Measurements from ENCODE around the gene AP3B2. TPM values are rescaled to one million over a fixed set of nuclear protein-coding genes. Genes with fewer than 3 reads are reported as not detected.

The AP3B2 gene
- total and polyA plus RNA-seq, 5 experiments from 2014 or later: 0.20 to 1.7 (median 0.36) TPM

- peaks cover 0 to 2% (median 0%) of the 10 kb centered on the region in 9 donors for H3K9me3 Mint-ChIP-seq
- no peak for DNase-seq
- no peak overlapping the region for H3K27ac Mint-ChIP-seq
- H3K4me1 Mint-ChIP-seq: no peaks in the 10 kb centered on the region
- no peak for ATAC-seq
- no peak overlapping the region for H3K4me3 Mint-ChIP-seq
- peaks cover 0 to 19% (median 1%) of the 10 kb centered on the region in 5 donors for H3K27me3 Mint-ChIP-seq
- POLR2A ChIA-PET: no interaction called here
- no peaks in the 10 kb centered on the region for H3K36me3 Mint-ChIP-seq
These were observed 20.5 kb downstream of the AP3B2 start for GRCh38 chr15:82689147-82689546.

- DNase-seq (no peak), ATAC-seq (no peak)
- no peaks in the 10 kb centered on the region for H3K4me1 Mint-ChIP-seq
- POLR2A ChIA-PET: no interaction called here
- no peak overlapping the region for H3K4me3 Mint-ChIP-seq
- H3K9me3 Mint-ChIP-seq: peaks cover 0 to 2% (median 0%) of the 10 kb centered on the region in 9 donors
- peaks cover 0 to 19% (median 1%) of the 10 kb centered on the region in 5 donors for H3K27me3 Mint-ChIP-seq
- no peak overlapping the region for H3K27ac Mint-ChIP-seq
- H3K36me3 Mint-ChIP-seq: no peaks in the 10 kb centered on the region
These were observed 21.0 kb downstream of the AP3B2 start for GRCh38 chr15:82688691-82689090.

GRCh38 chr15:82681371-82681770, 28.3 kb downstream of the AP3B2 start:
- no peaks in the 10 kb centered on the region for H3K36me3 Mint-ChIP-seq
- H3K4me1 Mint-ChIP-seq: peaks cover 7 to 18% (median 14%) of the 10 kb centered on the region in 4 donors
- no peak for ATAC-seq
- H3K9me3 Mint-ChIP-seq: no peaks in the 10 kb centered on the region
- POLR2A ChIA-PET: interaction anchor here (0.6 to 2.7 kb wide), 11 partner anchors 28 to 386 kb away, joined by 3 to 35 read pairs (median 5); partner anchors contain the start of genes BTBD1, CPEB1, RAMAC and RPS17
- no peak for DNase-seq
- H3K27me3 Mint-ChIP-seq: peaks cover 0 to 9% (median 0%) of the 10 kb centered on the region in 5 donors
- H3K27ac Mint-ChIP-seq: peak overlapping the region; percentile 88 to 99 (median 97)
- H3K4me3 Mint-ChIP-seq: peak overlapping the region; percentile 89 to 97 (median 92)

GRCh38 chr15:82680200-82681102, 29.2 kb downstream of the AP3B2 start:
- Mint-ChIP-seq H3K4me1 (peaks cover 7 to 18% (median 14%) of the 10 kb centered on the region in 4 donors), H3K27ac (peak overlapping the region; percentile 88 to 99 (median 97)), H3K27me3 (peaks cover 0 to 9% (median 0%) of the 10 kb centered on the region in 5 donors), H3K36me3 (no peaks in the 10 kb centered on the region), H3K4me3 (peak overlapping the region; percentile 89 to 97 (median 92)), H3K9me3 (no peaks in the 10 kb centered on the region)
- ATAC-seq (peak; percentile 97), DNase-seq (peak; percentile 71 to 91 (median 84))
- POLR2A ChIA-PET: interaction anchor here (0.6 to 2.7 kb wide), 14 partner anchors 29 to 1674 kb away, joined by 3 to 35 read pairs (median 6); partner anchors contain the start of genes AP3B2, BTBD1, CPEB1 and RAMAC

GRCh38 chr15:82679626-82680199, 30.0 kb downstream of the AP3B2 start:
- H3K4me3 Mint-ChIP-seq: peak overlapping the region; percentile 82 to 97 (median 90)
- H3K27ac Mint-ChIP-seq: peak overlapping the region; percentile 34 to 98 (median 83)
- H3K27me3 Mint-ChIP-seq: peaks cover 0 to 9% (median 0%) of the 10 kb centered on the region in 5 donors
- no peaks in the 10 kb centered on the region for H3K36me3 Mint-ChIP-seq
- no peaks in the 10 kb centered on the region for H3K9me3 Mint-ChIP-seq
- ATAC-seq (no peak), DNase-seq (peak in 1 of 10 donors; percentile 3)
- peaks cover 7 to 18% (median 14%) of the 10 kb centered on the region in 4 donors for H3K4me1 Mint-ChIP-seq
- POLR2A ChIA-PET: interaction anchor here (0.6 to 2.7 kb wide), 7 partner anchors 29 to 1673 kb away, joined by 3 to 35 read pairs (median 9); partner anchors contain the start of genes AP3B2, CPEB1, RAMAC and RPS17

GRCh38 chr15:82677720-82678323, 31.9 kb downstream of the AP3B2 start:
- Mint-ChIP-seq H3K9me3 (no peaks in the 10 kb centered on the region), H3K27me3 (peaks cover 0 to 6% (median 0%) of the 10 kb centered on the region in 5 donors), H3K4me1 (peaks cover 7 to 18% (median 14%) of the 10 kb centered on the region in 4 donors), H3K36me3 (no peaks in the 10 kb centered on the region), H3K27ac (no peak overlapping the region), H3K4me3 (no peak overlapping the region)
- POLR2A ChIA-PET: no interaction called here
- DNase-seq (no peak), ATAC-seq (no peak)

GRCh38 chr15:82674873-82675272, 34.8 kb downstream of the AP3B2 start:
- Mint-ChIP-seq H3K9me3 (no peaks in the 10 kb centered on the region), H3K36me3 (peaks cover 0 to 3% (median 0%) of the 10 kb centered on the region in 3 donors), H3K27me3 (peaks cover 0 to 3% (median 0%) of the 10 kb centered on the region in 5 donors), H3K4me1 (peaks cover 0 to 3% (median 3%) of the 10 kb centered on the region in 4 donors), H3K4me3 (no peak overlapping the region), H3K27ac (no peak overlapping the region)
- POLR2A ChIA-PET: no interaction called here
- ATAC-seq (no peak), DNase-seq (no peak)

GRCh38 chr15:82670699-82671098, 39.0 kb downstream of the AP3B2 start:
- H3K27ac Mint-ChIP-seq: no peak overlapping the region
- H3K36me3 Mint-ChIP-seq: peaks cover 0 to 3% (median 0%) of the 10 kb centered on the region in 3 donors
- H3K4me3 Mint-ChIP-seq: no peak overlapping the region
- H3K9me3 Mint-ChIP-seq: no peaks in the 10 kb centered on the region
- DNase-seq (no peak), ATAC-seq (no peak)
- POLR2A ChIA-PET: no interaction called here
- H3K27me3 Mint-ChIP-seq: peaks cover 0 to 20% (median 5%) of the 10 kb centered on the region in 5 donors
- no peaks in the 10 kb centered on the region for H3K4me1 Mint-ChIP-seq

GRCh38 chr15:82666606-82667005, 43.1 kb downstream of the AP3B2 start:
- H3K36me3 Mint-ChIP-seq: peaks cover 0 to 3% (median 0%) of the 10 kb centered on the region in 3 donors
- H3K27me3 Mint-ChIP-seq: peaks cover 6 to 43% (median 28%) of the 10 kb centered on the region in 5 donors
- POLR2A ChIA-PET: no interaction called here
- peaks cover 0 to 2% (median 0%) of the 10 kb centered on the region in 4 donors for H3K4me1 Mint-ChIP-seq
- H3K27ac Mint-ChIP-seq: no peak overlapping the region
- ATAC-seq: no peak
- H3K4me3 Mint-ChIP-seq: no peak overlapping the region
- H3K9me3 Mint-ChIP-seq: no peaks in the 10 kb centered on the region
- no peak for DNase-seq

GRCh38 chr15:82664021-82664420, 45.7 kb downstream of the AP3B2 start:
- DNase-seq: no peak
- Mint-ChIP-seq H3K27ac (peak overlapping the region in 1 of 10 donors; percentile 60), H3K4me1 (peaks cover 0 to 2% (median 0%) of the 10 kb centered on the region in 4 donors), H3K36me3 (no peaks in the 10 kb centered on the region), H3K27me3 (peaks cover 6 to 43% (median 28%) of the 10 kb centered on the region in 5 donors), H3K4me3 (no peak overlapping the region), H3K9me3 (no peaks in the 10 kb centered on the region)
- ATAC-seq: no peak
- POLR2A ChIA-PET: no interaction called here

- no peak for ATAC-seq
These were observed 46.5 kb downstream of the AP3B2 start for GRCh38 chr15:82663186-82663600.

GRCh38 chr15:82662641-82663040, 47.0 kb downstream of the AP3B2 start:
- POLR2A ChIA-PET: no interaction called here
- ATAC-seq (no peak), DNase-seq (no peak)
- Mint-ChIP-seq H3K4me1 (peaks cover 0 to 2% (median 0%) of the 10 kb centered on the region in 4 donors), H3K27me3 (peaks cover 6 to 39% (median 28%) of the 10 kb centered on the region in 5 donors), H3K36me3 (no peaks in the 10 kb centered on the region), H3K9me3 (no peaks in the 10 kb centered on the region), H3K27ac (no peak overlapping the region), H3K4me3 (no peak overlapping the region)

More at GRCh38 chr15:82663186-82663600, 46.5 kb downstream of the AP3B2 start:
- POLR2A ChIA-PET: no interaction called here
- Mint-ChIP-seq H3K27ac (no peak overlapping the region), H3K9me3 (no peaks in the 10 kb centered on the region), H3K27me3 (peaks cover 6 to 43% (median 28%) of the 10 kb centered on the region in 5 donors), H3K4me3 (no peak overlapping the region), H3K36me3 (no peaks in the 10 kb centered on the region), H3K4me1 (peaks cover 0 to 2% (median 0%) of the 10 kb centered on the region in 4 donors)
- peak in 9 of 10 donors; percentile 17 to 70 (median 43) for DNase-seq

All from naive thymus-derived CD8-positive, alpha-beta T cell (primary cell).